Ovary (tissue), 3 donors: ENCODE data around the gene PTPRK.

Experiments
- CTCF ChIP-seq, 3 donors: fragments of 450-650 bp in 2 of 3; fragments of 200-600 bp in 1 of 3; IDR thresholded peaks; one replicate each; pipeline versions ENCODE4 v1.5.1 to v1.8.0; 2016 to 2022; ENCODE audit warnings: antibody characterized with exemption in 3 of 3, mild to moderate bottlenecking in 1 of 3
- EP300 ChIP-seq: sonication (generic); formaldehyde crosslinking; IDR thresholded peaks from one replicate; pipeline ENCODE4 v1.6.1; 2017; ENCODE audit warnings: antibody characterized with exemption
- POLR2A ChIP-seq: fragments of 450-650 bp; IDR thresholded peaks from one replicate; pipeline ENCODE4 v1.6.1; 2017; ENCODE audit warnings: antibody characterized with exemption, mild to moderate bottlenecking, moderate library complexity
- donor health status: DM: no; HTN: no; CAD: no.

GRCh38 chr6:127968394-127968793 is 552.0 kb downstream of the PTPRK start:
- TF ChIP-seq CTCF (IDR thresholded peaks at IDR 0.05) (no peak), POLR2A (no peak), EP300 (no peak)
